Suprapubic skin (tissue), 3 donors: Measurements from ENCODE around the gene ALDH7A1.

ENCODE experiments used
- CTCF ChIP-seq, 2 donors: fragments of 200-600 bp in 1 of 2; fragments of 450-650 bp in 1 of 2; sonication (generic) in 1 of 2; IDR thresholded peaks; one replicate each; pipeline ENCODE4 v1.5.1; 2016 to 2019; ENCODE audit warnings: antibody characterized with exemption in 2 of 2, mild to moderate bottlenecking in 1 of 2, moderate library complexity in 1 of 2
- POLR2A ChIP-seq, 2 donors: fragments of 450-650 bp; IDR thresholded peaks; one replicate each; pipeline ENCODE4 v1.6.1; 2017; ENCODE audit warnings: antibody characterized with exemption in 2 of 2, mild to moderate bottlenecking in 2 of 2, moderate library complexity in 2 of 2

GRCh38 chr5:126519637-126520592 lies 75.1 kb downstream of the ALDH7A1 start:
- TF ChIP-seq CTCF (IDR thresholded peaks at IDR 0.05) (no peak), POLR2A (IDR thresholded peaks at IDR 0.05) (no peak)
